Measurements from ENCODE around the gene C7. TPM values are rescaled to one million over a fixed set of nuclear protein-coding genes. Genes with fewer than 3 reads are reported as not detected.

The C7 gene
- total and polyA plus RNA-seq, 2 of the 8 experiments (the other 6 are each of a cell fraction or from before 2014, with no cell fraction given), result 0.08 TPM; not detected in 1

DNA sequence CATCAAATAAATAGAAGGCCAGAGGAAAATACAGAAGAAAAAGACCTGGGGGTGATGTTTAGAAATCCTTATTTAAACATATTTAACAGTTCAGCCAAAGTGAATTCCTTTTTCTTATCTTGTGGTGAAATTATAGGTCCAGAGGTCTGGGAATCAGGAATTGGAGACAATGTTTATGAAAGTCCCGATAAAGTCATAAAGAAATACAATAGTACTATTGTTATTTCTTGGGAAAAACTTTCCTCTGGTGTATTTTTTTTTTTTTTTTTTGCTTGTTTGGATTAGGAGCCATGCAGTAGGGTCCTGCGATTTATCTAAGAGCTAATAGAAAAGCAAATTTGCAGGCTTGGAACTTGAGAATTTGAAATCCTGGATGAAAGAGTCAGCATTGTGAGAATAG, 426 bp downstream of the C7 start:
- Histone ChIP-seq H3K79me2 (ENCODE audit: control insufficient read depth in 1 of 2, insufficient read depth in 2 of 2, low read length in 2 of 2) (no peaks in the 10 kb centered on the region), H4K91ac (replicated peaks; ENCODE audit: insufficient read length, low read length) (no peak overlapping the region), H2AK5ac (ENCODE audit: low read depth, low read length) (no peak overlapping the region), H2AFZ (ENCODE audit: low read length) (no peak overlapping the region), H3K4me2 (ENCODE audit: insufficient read depth in 1 of 2, low read depth in 2 of 2, low read length in 2 of 2) (no peak overlapping the region), H3K9me3 (ENCODE audit: insufficient read depth in 2 of 2, low read depth in 1 of 2, low read length in 1 of 2) (no peaks in the 10 kb centered on the region), H2BK5ac (ENCODE audit: low read depth, low read length) (no peak overlapping the region), H3K9ac (replicated peaks in 1 of 4; ENCODE audit: extremely low read depth in 1 of 4, low read depth in 3 of 4, low read length in 3 of 4) (no peak overlapping the region), H3K4me3 (ENCODE audit: extremely low read depth in 1 of 4, insufficient read depth in 2 of 4, low read depth in 3 of 4, low read length in 4 of 4) (no peak overlapping the region), H4K5ac (ENCODE audit: insufficient read length, low read depth, low read length) (no peak overlapping the region), H3K18ac (ENCODE audit: extremely low read depth, low read length) (no peak overlapping the region), H2BK12ac (ENCODE audit: low read depth, low read length) (no peak overlapping the region), H3K23ac (ENCODE audit: insufficient read length) (no peak overlapping the region), H4K20me1 (replicated peaks in 1 of 2; ENCODE audit: control insufficient read depth in 1 of 2, insufficient read depth in 2 of 2, low read length in 2 of 2) (no peaks in the 10 kb centered on the region), H3K4ac (replicated peaks; ENCODE audit: insufficient read length, low read depth, low read length) (no peak overlapping the region), H3K27me3 (replicated peaks in 1 of 4; ENCODE audit: control insufficient read depth in 3 of 4, extremely low read depth in 1 of 4, insufficient read depth in 3 of 4, low read length in 3 of 4) (no peaks in the 10 kb centered on the region), H3K36me3 (ENCODE audit: control insufficient read depth in 2 of 4, insufficient read depth in 4 of 4, low read length in 3 of 4) (no peaks in the 10 kb centered on the region), H2BK120ac (replicated peaks; ENCODE audit: low read depth, low read length) (no peak overlapping the region), H3K56ac (replicated peaks; ENCODE audit: insufficient read length, low read depth, low read length) (no peak overlapping the region), H2BK15ac (ENCODE audit: low read length) (no peak overlapping the region), H4K8ac (ENCODE audit: extremely low read depth, insufficient read depth, low read length) (no peak overlapping the region), H3K4me1 (replicated peaks in 1 of 4; ENCODE audit: control insufficient read depth in 3 of 4, insufficient read depth in 4 of 4, low read length in 3 of 4) (peaks cover 0 to under 1% (median 0%) of the 10 kb centered on the region in 4 experiments; a peak in 1 of 7 replicates), H3K14ac (ENCODE audit: insufficient read length) (no peak overlapping the region), H3K23me2 (ENCODE audit: low read depth, low read length) (no peaks in the 10 kb centered on the region), H2BK20ac (ENCODE audit: low read length) (no peak overlapping the region), H3K79me1 (ENCODE audit: low read depth, low read length) (no peaks in the 10 kb centered on the region), H3K27ac (ENCODE audit: low read depth, low read length) (no peak overlapping the region)
- FAIRE-seq (no peak), DNase-seq (ENCODE audit: low read depth in 1 of 2, low spot score in 2 of 2) (no peak)
- POLR2A ChIA-PET (ENCODE audit: partially characterized antibody), result no interaction called here
- TF ChIP-seq SP2 (IDR thresholded peaks at IDR 0.05; ENCODE audit: low read length) (no peak), BRCA1 (IDR thresholded peaks at IDR 0.05; ENCODE audit: low read depth, low read length) (no peak)
- WGBS, 2 experiments (ENCODE audit: extremely low coverage in 1 of 2, insufficient coverage in 1 of 2, insufficient read length in 1 of 2, insufficient replicate concordance in 2 of 2, low coverage in 1 of 2, low lambda C conversion rate in 2 of 2, missing lambda C conversion rate in 1 of 2), result 93% methylated on average over 2 of the region's 2 CpGs; no CpG with 5 or more reads in 1 of the 2 experiments
- CTCF ChIA-PET (ENCODE audit: partially characterized antibody), result interaction anchor here (0.8 to 1.3 kb wide), 3 partner anchors 212 to 600 kb away, joined by 3 read pairs; no protein-coding TSS in a partner anchor
